ENCODE results near the gene DGKB. TPM values are rescaled to one million over a fixed set of nuclear protein-coding genes. Genes with fewer than 3 reads are reported as not detected.

Gene DGKB
- total RNA-seq, 4 donors from 2014 or later, result 4.4 to 33.1 (median 9.3) TPM

- no peaks in the 10 kb centered on the region for H3K9me3 ChIP-seq
- no peaks in the 10 kb centered on the region for H3K4me1 ChIP-seq
- no peaks in the 10 kb centered on the region for H3K36me3 ChIP-seq
- H3K27me3 ChIP-seq, result no peaks in the 10 kb centered on the region
- no peak overlapping the region for H3K4me3 ChIP-seq
- no peak overlapping the region for H3K27ac ChIP-seq
- intact Hi-C loops (cut with DNase I; ENCODE audit: low total_unique reads), result no loop called here
- TF ChIP-seq, protein P1, sequence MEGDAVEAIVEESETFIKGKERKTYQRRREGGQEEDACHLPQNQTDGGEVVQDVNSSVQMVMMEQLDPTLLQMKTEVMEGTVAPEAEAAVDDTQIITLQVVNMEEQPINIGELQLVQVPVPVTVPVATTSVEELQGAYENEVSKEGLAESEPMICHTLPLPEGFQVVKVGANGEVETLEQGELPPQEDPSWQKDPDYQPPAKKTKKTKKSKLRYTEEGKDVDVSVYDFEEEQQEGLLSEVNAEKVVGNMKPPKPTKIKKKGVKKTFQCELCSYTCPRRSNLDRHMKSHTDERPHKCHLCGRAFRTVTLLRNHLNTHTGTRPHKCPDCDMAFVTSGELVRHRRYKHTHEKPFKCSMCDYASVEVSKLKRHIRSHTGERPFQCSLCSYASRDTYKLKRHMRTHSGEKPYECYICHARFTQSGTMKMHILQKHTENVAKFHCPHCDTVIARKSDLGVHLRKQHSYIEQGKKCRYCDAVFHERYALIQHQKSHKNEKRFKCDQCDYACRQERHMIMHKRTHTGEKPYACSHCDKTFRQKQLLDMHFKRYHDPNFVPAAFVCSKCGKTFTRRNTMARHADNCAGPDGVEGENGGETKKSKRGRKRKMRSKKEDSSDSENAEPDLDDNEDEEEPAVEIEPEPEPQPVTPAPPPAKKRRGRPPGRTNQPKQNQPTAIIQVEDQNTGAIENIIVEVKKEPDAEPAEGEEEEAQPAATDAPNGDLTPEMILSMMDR (IDR thresholded peaks at IDR 0.05), result no peak
- TF ChIP-seq POLR2A (IDR thresholded peaks at IDR 0.05), result no peak
- no peak for DNase-seq
These were observed 30.7 kb downstream of the DGKB start for GRCh38 chr7:14871880-14872279.

DNA sequence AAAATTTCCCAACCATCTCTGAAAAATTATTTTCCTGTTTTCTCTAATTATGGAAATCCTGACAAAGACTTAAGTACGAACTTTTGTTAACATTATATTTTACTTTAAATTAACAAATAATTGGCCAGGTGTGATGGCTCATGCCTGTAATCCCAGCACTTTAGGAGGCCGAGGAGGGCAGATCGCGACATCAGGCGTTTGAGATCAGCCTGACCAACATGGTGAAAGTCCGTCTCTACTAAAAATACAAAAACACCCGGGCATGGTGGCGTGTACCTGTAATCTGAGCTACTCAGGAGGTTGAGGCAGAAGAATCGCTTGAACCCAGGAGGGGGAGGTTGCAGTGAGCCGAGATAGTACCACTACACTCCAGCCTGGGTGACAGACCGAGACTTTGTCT, 32.2 kb downstream of the DGKB start:
- DNase-seq, result no peak
- Histone ChIP-seq H3K27ac (no peak overlapping the region), H3K36me3 (no peaks in the 10 kb centered on the region), H3K9me3 (no peaks in the 10 kb centered on the region), H3K4me1 (no peaks in the 10 kb centered on the region), H3K27me3 (no peaks in the 10 kb centered on the region), H3K4me3 (no peak overlapping the region)
- intact Hi-C loops (cut with DNase I; ENCODE audit: low total_unique reads), result no loop called here
- TF ChIP-seq, protein P1 (IDR thresholded peaks at IDR 0.05), result no peak
- no peak for TF ChIP-seq POLR2A (IDR thresholded peaks at IDR 0.05)

DNA sequence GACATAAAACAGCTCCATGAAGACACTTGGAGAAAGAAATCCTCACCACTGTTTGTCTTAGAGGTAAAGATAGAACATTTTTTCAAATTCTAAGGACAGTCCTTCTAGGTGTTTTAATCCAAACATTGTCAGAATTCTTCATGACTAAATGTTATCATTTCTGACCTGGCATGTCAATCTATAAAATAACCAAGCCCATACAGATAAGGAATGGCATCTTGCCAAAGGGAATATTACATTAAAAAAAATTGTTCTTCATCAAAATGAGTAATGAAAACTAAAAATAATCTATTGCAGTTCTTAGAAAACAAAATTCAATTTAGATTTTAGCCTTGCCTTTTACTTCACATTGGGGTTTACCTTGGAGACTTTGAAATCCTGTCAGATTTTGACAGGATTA, 33.6 kb downstream of the DGKB start:
- Histone ChIP-seq H3K27ac (no peak overlapping the region), H3K27me3 (no peaks in the 10 kb centered on the region), H3K9me3 (no peaks in the 10 kb centered on the region), H3K4me3 (no peak overlapping the region), H3K4me1 (no peaks in the 10 kb centered on the region), H3K36me3 (no peaks in the 10 kb centered on the region)
- TF ChIP-seq, protein P1 (IDR thresholded peaks at IDR 0.05), result no peak
- no peak for TF ChIP-seq POLR2A (IDR thresholded peaks at IDR 0.05)
- intact Hi-C loops (cut with DNase I; ENCODE audit: low total_unique reads), result no loop called here
- no peak for DNase-seq

DNA sequence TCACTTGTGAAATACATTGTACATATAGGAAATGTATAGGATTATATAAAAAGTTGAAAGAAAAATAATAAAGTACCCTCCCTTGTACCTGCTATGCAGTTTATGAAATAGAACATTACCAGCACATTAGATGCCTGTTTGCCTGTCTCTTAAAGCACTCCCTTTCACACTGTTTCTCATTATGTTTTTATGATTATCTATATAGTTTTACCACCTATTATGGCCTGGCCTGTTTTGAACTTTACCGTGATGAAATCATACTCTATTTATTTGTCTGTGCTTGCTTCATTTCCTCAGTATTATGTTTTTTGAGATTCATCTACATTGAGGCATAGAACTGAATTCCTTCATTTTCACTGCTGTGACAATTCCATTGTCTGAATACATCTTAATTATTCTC, 41.1 kb downstream of the DGKB start:
- no peak for DNase-seq
- Histone ChIP-seq H3K36me3 (no peaks in the 10 kb centered on the region), H3K9me3 (no peaks in the 10 kb centered on the region), H3K4me3 (no peak overlapping the region), H3K27ac (no peak overlapping the region), H3K4me1 (no peaks in the 10 kb centered on the region), H3K27me3 (no peaks in the 10 kb centered on the region)
- TF ChIP-seq, protein P1 (IDR thresholded peaks at IDR 0.05), result no peak
- TF ChIP-seq POLR2A (IDR thresholded peaks at IDR 0.05), result no peak
- intact Hi-C loops (cut with DNase I; ENCODE audit: low total_unique reads), result no loop called here

DNA sequence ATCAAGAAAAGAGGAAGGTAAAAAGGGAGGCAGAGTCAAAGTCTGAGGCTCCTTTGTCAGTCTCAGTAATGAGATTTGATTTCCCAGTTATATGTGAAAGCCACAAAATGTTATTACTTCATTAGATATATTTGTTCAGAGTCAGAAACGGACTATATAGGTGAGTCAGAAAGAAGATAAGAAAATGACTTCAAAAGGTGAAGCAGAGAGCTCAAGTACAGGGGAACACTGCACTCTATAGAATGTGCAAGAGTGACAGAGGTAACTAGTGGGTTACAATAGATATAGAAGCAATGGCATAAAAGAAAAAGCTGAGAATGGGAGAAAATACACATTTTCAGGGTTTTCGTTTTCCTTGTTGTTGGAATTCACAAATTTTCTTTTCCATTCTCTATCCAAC, 43.3 kb downstream of the DGKB start:
- no peak for DNase-seq
- Histone ChIP-seq H3K4me3 (no peak overlapping the region), H3K9me3 (no peaks in the 10 kb centered on the region), H3K4me1 (no peaks in the 10 kb centered on the region), H3K27me3 (no peaks in the 10 kb centered on the region), H3K36me3 (no peaks in the 10 kb centered on the region), H3K27ac (no peak overlapping the region)
- intact Hi-C loops (cut with DNase I; ENCODE audit: low total_unique reads), result no loop called here
- no peak for TF ChIP-seq POLR2A (IDR thresholded peaks at IDR 0.05)
- TF ChIP-seq, protein P1 (IDR thresholded peaks at IDR 0.05), result no peak
